GOT3 (cell line): ENCODE data around the gene HNRNPL.
"Not testable (repeated sequence)": the region's sequence is repeated elsewhere in the genome, so short reads cannot be mapped to it uniquely, and the experiment has no call there.

Experiments
- DNase-seq: peaks from one replicate; lab custom pipeline; 2025; ENCODE audit warnings: mixed read lengths; lab: John Stamatoyannopoulos, UW

The HNRNPL gene

DNA sequence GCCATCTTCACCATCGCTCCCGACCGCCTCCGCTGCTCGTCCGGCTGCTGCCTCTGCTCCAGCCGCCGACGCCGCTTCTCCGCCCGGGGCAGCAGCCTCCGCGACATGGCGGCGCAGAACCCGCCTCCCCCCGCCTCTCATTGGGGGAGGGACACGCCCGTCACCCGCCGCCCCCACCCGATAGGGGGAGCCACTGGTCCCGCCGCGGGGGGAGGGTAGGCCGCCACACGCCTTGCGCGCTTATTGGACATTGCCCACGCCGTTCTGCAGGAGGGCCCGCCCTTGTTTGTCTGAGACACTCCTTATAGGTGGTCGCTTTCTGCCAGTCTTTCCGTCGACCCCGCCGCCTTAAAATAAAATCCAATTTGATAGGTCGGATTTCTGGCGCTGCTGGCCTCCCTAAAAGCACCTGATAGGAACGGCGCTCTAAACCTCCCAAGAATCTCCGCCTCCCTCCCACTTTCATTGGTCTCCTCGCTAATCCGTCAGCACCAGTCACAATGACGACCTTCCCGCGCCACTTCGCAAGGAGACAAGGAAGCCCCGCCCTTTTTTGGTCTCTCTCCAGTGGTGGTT, at the start of gene HNRNPL:
HNRNPL (minus strand) TSS at position 127 of the 576 bp plus-strand sequence; CDS start at position 107, 20 bp downstream.
- DNase-seq = peak; percentile 100

DNA sequence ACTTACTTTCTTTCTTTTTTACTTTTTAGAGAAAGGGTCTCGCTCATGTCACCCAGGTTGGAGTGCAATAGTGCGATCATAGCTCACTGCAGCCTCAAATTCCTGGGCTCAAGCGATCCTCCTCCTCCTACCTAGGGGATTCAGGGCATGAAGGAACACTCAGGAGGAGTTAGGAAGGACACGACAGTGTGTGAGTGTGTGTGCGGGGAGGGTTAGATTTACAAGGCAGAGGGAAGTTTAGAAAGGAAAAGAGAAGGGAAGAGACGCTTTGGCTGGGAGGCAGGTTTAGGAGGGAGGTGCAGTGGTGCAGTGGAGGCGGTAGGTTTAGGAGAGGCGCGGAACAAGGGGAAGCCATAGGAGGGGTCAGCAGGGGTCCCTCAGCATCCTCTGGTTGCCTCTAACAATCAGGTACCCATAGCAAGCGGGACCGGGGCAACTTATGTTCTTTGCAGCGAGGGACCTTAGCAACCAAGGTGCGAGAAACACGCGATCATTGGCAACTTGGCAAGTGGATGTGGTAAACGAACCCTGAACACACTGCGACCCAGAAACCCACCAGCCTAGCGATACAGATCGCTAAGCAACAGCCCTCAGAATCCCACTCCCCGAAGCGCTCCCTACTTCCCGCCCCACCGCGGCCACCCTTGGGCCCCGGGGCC, 49.1 kb upstream of the HNRNPL start:
- no peak for DNase-seq

GRCh38 chr19:38894968-38895367, 45.2 kb upstream of the HNRNPL start:
- no peak for DNase-seq

GRCh38 chr19:38893341-38893771, 43.6 kb upstream of the HNRNPL start:
- no peak for DNase-seq

GRCh38 chr19:38892841-38893240, 43.1 kb upstream of the HNRNPL start:
- no peak for DNase-seq

- DNase-seq = no peak
Measured at GRCh38 chr19:38891771-38892170, 42.0 kb upstream of the HNRNPL start.

DNA sequence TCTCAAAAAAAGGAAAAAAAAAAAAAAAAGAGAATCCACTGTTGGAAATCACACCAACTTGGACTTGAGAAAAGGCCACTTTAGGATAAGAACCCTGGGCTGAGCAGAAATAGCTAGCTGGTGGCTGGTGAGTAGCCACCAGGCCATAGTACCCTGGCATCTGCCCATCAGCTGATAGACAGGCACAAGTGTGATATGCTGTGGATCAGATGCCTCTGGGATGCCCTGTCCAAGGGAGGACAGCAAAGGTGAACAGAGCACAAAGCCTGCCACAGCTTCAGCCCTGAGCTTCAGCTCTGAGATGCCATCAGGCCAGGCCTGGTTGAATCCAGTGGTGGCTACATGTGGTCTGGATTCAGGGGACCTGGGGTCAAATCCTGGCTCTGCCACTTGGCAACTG, 40.9 kb upstream of the HNRNPL start:
- no peak for DNase-seq

- no peak for DNase-seq
Measured at GRCh38 chr19:38889803-38890202, 40.0 kb upstream of the HNRNPL start.

DNA sequence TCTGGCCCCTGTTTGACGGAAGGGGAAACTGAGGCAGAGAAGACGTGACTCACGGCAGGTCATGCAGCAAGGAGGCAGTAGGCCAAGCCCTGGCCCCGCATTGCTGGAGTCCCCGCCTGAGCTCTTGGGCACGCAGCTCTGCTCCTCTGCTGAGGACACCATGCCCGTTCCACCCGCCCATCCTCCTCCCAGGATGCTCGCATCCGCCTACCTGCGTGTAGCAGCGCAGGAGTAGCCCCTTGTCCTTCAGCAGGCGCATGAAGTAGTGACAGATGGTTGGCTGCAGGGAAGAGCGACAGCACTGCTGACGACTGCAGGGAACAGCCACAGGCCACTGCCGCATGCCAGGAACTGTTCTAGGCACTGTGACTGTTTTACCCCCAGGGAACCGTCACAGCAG, 39.1 kb upstream of the HNRNPL start:
- no peak for DNase-seq

DNA sequence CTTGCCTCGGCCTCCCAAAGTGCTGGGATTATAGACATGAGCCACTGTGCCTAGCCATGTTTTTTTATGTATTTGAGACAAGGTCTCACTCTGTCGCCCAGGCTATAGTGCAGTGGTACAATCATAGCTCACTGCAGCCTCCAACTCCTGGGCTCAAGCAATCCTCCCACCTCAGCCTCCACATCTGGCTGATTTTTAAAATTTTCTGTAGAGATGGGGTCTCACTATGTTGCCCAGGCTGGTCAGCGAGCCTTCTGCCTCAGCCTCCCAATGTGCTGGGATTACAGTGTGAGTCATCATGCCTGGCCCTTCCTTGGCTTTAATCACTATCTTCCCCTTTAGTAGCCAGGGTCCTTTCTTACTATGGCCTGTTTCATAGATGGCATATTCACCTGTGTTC, 34.9 kb upstream of the HNRNPL start:
- DNase-seq = not testable (repeated sequence)

DNA sequence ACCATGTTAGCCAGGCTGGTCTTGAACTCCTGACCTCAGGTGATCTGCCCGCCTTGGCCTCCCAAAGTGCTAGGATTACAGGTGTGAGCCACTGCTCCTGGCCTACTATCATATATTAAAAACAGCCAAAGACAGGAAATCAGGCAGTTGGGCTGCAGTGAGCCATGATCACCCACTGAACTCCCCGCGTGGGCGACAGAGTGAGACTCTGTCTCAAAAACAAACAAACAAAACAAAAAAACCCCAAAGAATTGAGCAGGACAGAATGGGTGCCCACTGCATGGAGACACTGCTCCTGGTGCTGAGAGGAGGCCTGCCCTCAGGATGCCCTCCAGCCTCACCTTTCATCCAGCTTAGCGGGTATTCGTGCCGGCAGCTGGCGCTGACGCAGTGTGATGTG, 33.5 kb upstream of the HNRNPL start:
- no peak for DNase-seq

DNA sequence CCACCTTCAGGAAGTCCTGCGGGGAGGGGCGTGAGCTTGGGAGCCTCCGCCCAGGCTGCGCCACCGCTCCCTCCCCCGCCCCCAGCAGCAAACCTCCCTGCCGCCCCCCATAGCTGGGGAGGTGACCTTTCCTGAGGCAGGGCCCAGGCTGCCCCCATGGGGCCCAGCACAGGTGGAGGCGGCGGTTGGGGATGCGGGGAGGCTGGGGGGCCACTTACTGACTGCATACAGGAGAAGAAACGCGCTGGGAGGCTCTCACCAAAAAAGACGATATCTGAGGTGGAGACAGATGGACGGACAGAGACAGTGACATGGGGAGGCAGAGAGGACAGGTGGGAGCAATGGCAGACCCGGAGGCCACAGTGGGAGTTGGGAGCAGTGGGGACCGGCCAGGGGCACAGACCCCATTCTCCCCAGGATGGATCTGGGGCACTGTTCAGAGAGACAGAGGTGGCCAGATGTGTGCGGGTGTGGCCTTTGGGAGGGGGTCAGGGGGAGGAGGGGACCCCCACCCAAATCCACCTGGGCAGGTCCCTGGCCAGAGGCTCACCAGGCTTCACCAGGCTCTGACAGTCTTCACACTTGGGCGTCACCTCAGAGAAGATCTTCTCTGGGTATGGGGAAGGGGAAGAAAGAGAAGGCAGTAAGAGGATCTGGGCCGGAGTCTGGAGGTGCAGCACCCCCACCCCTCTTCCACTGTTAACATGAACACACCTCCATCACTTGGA, 31.3 kb upstream of the HNRNPL start:
- DNase-seq = no peak

DNA sequence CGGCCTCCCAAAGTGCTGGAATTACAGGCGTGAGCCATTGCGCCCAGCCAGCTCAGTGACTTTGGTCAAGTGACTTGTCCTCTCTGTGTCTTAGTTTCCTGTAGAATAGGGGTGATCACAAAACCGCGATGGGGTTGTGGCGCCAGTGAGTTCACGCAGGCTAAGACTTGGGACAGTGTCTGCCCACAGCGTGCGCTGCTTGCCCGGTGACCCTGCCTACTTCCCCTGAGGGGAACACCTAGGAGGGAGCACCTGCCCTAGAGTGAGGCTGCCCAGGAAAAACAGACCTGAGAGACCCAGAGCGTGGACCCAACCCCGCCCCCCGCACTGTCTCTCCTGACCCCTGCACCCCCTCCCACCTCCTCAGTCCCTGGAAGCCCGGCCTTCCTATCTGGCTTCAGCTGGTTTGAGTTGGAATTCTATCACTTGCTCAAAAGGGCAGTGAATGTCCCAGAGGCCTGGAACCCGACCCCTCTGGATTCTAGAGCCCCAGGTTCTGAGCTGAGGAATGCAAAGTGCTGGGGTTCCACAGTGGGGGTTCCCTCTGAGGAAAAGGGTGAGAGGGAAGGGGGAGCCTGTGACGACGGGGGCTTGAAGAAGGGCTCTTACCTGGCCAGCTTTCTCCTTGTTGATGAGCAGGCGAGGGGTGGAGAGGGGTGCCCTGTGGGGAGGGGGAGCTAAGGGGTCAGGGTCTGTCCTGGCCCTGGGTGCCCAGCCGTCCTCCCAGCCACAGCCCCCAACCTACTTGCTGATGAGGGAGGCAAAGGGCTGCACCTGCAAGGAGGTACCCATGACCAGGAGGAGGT, 30.5 kb upstream of the HNRNPL start:
- DNase-seq = no peak

DNA sequence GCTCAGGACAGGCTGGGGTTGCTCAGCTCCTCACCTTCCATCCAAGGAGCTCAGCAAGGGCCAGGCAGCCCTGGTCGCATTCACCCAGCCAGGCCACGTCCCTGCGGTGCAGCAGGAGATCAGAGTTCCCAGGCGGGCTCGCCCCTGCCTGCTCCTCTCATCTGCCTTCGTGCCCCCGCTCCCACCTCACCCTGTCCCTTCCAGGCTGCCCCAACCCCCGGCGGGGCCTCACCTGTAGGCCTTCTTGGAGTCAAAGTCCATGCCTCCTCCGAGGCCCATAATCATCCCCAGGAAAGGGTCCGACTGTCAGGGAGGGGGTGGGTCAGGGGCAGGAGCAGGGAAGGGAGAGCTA, 29.6 kb upstream of the HNRNPL start:
- DNase-seq = no peak

DNA sequence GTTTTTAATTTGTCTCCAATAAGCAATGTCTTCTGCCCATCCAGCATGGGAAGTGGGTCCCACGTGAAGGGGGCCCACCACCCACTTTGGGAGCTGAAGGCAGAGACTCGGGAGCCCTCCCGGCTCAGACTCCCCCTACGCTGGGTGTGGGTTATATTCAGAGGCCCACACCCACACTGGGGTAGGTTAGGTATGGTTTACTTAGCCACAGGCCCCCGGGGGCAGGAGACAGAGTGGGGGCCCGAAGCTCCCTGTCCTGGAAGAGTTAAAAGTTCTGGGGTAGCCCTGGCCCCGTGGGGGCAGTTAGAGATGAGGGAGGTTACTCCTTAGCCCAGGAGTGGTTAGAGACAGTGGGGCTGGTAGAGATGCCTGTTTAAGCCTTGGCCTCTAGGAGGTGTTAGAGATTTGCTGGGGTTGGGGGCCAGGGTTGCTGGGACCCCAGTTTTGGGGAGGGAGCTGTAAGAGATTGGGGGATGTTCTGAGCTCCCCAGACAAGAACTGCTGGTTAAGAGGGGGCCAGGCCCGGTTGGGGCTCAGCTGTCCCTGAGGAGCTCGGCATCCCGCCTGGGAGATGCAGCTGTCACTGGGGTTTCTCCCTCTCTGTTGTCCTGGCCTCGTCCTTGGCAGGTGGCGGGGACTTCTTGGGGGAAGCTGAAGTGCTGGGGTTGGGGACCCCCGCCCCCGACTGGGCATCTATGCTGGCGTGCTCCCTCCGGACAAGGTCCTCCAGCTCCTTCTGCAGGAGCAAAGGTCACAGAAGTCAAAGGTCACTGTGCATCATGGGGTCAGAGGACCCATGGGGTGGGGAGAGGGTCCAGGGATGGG, 29.0 kb upstream of the HNRNPL start:
- DNase-seq = no peak

GRCh38 chr19:38877781-38878574, 28.2 kb upstream of the HNRNPL start, which contains the start of gene RINL:
Gene RINL (minus strand): TSS chr19:38878275. CDS start chr19:38876742, 1,533 bp downstream.
- no peak for DNase-seq

- no peak for DNase-seq
Measured at GRCh38 chr19:38875656-38876395, 26.0 kb upstream of the HNRNPL start.

GRCh38 chr19:38873400-38873799, 23.6 kb upstream of the HNRNPL start:
- not testable (repeated sequence) for DNase-seq

GRCh38 chr19:38870612-38871011, 20.8 kb upstream of the HNRNPL start:
- no peak for DNase-seq
